Stomach smooth muscle (tissue), 2 donors: ENCODE measurements around the gene PLPP7.
A peak's percentile ranks its signal among the peaks of the same experiment; 100 is the strongest.
"Not testable (repeated sequence)": the region's sequence is repeated elsewhere in the genome, so short reads cannot be mapped to it uniquely, and the experiment has no call there.

Experiments
- H3K27ac ChIP-seq: one replicate; pipeline ENCODE4 v1.7.0; 2013; ENCODE audit warnings: mild to moderate bottlenecking, low read length, inconsistent platforms
- H3K27me3 ChIP-seq, 2 donors: one replicate each; pipeline ENCODE4 v1.7.0; 2013; ENCODE audit warnings: low read length in 2 of 2; ENCODE audit not compliant: insufficient read depth in 2 of 2, control insufficient read depth in 1 of 2
- H3K36me3 ChIP-seq, 2 donors: one replicate each; pipeline ENCODE4 v1.7.0; 2013; ENCODE audit warnings: low read length in 2 of 2; ENCODE audit not compliant: control insufficient read depth in 2 of 2, insufficient read depth in 2 of 2
- H3K4me1 ChIP-seq: one replicate; pipeline ENCODE4 v1.7.0; 2013; ENCODE audit warnings: low read length; ENCODE audit not compliant: control insufficient read depth, insufficient read depth
- H3K4me3 ChIP-seq, 2 donors: one replicate each; pipeline ENCODE4 v1.7.0; 2013; ENCODE audit warnings: low read length in 2 of 2
- H3K9ac ChIP-seq, 2 donors: one replicate each; pipeline ENCODE4 v1.7.0; 2013; ENCODE audit warnings: low read length in 2 of 2, mild to moderate bottlenecking in 1 of 2
- H3K9me3 ChIP-seq, 2 donors: one replicate each; pipeline ENCODE4 v1.7.0; 2013; ENCODE audit warnings: low read length in 2 of 2; ENCODE audit not compliant: control insufficient read depth in 2 of 2
- donor health status: healthy.
- donor health status: Pancreatic carcinoma.

Gene PLPP7

GRCh38 chr9:131270171-131271015 is 19.1 kb upstream of the PLPP7 start:
- H3K4me1 ChIP-seq: peaks cover 5% of the 10 kb centered on the region
- peaks cover 13 to 22% of the 10 kb centered on the region in 2 donors for H3K27me3 ChIP-seq
- no peak overlapping the region for H3K27ac ChIP-seq
- H3K9me3 ChIP-seq: no peaks in the 10 kb centered on the region
- H3K9ac ChIP-seq: no peak overlapping the region
- no peaks in the 10 kb centered on the region for H3K36me3 ChIP-seq
- no peak overlapping the region for H3K4me3 ChIP-seq

- H3K27ac ChIP-seq, H3K4me1 ChIP-seq, H3K9ac ChIP-seq, H3K9me3 ChIP-seq, H3K4me3 ChIP-seq, H3K36me3 ChIP-seq: not testable (repeated sequence)
- peaks cover 16 to 27% of the 10 kb centered on the region in 2 donors for H3K27me3 ChIP-seq
These were observed 18.6 kb upstream of the PLPP7 start for GRCh38 chr9:131271016-131271273.

DNA sequence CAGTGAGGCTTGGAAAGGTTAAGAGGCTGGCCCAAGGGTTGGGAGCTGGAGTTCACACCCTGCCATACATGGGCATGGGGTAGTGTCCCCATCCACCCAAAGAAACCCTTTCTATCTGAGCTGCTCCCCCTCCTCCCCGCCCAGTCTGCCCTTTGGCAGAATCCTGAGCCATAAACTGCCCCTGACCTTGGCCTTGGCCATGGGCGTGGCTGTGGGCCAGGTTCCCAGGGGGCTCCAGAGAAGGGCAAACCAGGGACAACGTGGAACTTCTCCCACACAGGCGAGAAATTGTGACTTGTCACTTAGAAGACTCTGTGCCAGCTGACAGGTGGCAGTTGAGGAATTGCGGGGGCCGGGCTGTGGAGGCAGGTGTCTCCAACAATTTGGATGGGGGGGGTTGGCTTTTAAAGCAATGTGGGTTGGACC is 18.0 kb upstream of the PLPP7 start:
- no peak overlapping the region for H3K4me3 ChIP-seq
- peak overlapping the region; percentile 31 for H3K27ac ChIP-seq
- H3K9ac ChIP-seq: no peak overlapping the region
- H3K27me3 ChIP-seq: peaks cover 22 to 27% of the 10 kb centered on the region in 2 donors
- H3K4me1 ChIP-seq: peaks cover 5% of the 10 kb centered on the region
- no peaks in the 10 kb centered on the region for H3K9me3 ChIP-seq
- H3K36me3 ChIP-seq: no peaks in the 10 kb centered on the region

DNA sequence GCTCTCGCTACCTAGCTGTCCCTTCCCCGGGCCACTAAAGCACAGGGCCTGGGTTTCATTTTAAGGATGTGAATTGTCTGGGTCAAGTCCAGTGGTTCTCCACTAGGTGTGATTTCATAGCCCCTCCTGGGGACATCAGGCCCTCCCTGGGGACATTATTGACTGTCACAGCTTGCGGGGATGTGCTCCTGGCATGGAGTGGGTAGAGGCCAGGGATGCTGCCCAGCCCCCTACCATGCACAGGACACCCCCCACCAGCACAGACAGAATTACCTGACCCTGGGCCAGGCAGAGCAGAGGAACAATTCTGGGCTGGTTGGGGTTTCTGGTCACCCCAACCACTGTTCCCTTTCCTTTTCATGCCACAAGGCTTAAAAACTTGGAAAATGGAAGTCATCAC is 17.3 kb upstream of the PLPP7 start:
- H3K4me1 ChIP-seq: peaks cover 6% of the 10 kb centered on the region
- no peak overlapping the region for H3K27ac ChIP-seq
- H3K9ac ChIP-seq: no peak overlapping the region
- no peaks in the 10 kb centered on the region for H3K36me3 ChIP-seq
- no peak overlapping the region for H3K4me3 ChIP-seq
- peaks cover 24 to 26% of the 10 kb centered on the region in 2 donors for H3K27me3 ChIP-seq
- no peaks in the 10 kb centered on the region for H3K9me3 ChIP-seq

GRCh38 chr9:131273146-131273855 is 16.2 kb upstream of the PLPP7 start:
- peaks cover 11% of the 10 kb centered on the region for H3K4me1 ChIP-seq
- peaks cover 26% of the 10 kb centered on the region in 2 donors for H3K27me3 ChIP-seq
- peak overlapping the region in 1 of 2 donors; percentile 29 for H3K4me3 ChIP-seq
- H3K27ac ChIP-seq: no peak overlapping the region
- H3K9me3 ChIP-seq: no peaks in the 10 kb centered on the region
- no peaks in the 10 kb centered on the region for H3K36me3 ChIP-seq
- peak overlapping the region in 1 of 2 donors; percentile 3 for H3K9ac ChIP-seq

DNA sequence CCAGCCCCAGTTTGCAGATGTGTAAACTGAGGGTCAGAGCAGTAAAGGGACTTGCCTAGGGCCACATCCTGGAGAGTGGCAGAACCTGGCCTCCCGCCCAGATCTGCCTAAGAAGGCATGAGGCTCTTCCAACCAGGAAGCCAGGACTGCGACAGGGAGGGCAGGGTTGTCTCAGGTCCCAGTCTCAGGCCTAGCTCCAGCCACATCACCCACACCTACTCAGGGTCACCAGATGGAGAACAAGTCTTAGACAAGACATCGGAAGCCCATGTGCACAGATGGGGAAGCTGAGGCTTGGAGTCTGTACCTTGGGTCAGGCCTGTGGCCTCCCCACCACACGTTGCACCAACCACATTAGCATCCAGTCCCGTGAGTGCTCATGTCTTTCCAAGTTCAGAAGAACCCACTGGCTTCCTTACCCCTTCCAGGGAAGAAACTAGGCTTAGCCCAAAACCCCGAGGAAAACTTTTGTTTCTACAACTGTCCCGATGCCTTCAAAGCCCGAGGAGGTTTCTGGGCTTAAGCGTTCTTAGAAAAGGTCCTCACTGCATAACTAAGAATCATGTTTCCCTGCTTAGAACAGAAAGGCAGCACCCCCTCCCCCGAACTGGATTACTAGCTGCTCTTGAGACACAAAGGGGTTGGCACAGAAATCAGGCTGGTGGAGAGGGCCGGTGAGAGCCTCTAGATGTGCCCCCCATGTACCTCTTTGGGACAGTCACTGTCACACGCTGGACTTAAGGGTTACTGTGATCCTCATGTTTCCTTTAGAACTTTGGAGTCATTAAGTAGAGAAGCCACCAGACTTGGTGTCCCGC is 15.5 kb upstream of the PLPP7 start:
- H3K4me1 ChIP-seq: peaks cover 12% of the 10 kb centered on the region
- peak overlapping the region in 1 of 2 donors; percentile 54 for H3K4me3 ChIP-seq
- H3K36me3 ChIP-seq: no peaks in the 10 kb centered on the region
- no peak overlapping the region for H3K27ac ChIP-seq
- peak overlapping the region; percentile 3 to 13 for H3K9ac ChIP-seq
- H3K27me3 ChIP-seq: peaks cover 26% of the 10 kb centered on the region in 2 donors
- H3K9me3 ChIP-seq: no peaks in the 10 kb centered on the region

- H3K4me1 ChIP-seq: peaks cover 12% of the 10 kb centered on the region
- H3K27ac ChIP-seq: no peak overlapping the region
- peak overlapping the region in 1 of 2 donors; percentile 42 for H3K9ac ChIP-seq
These were observed 14.7 kb upstream of the PLPP7 start for GRCh38 chr9:131274674-131275331.

GRCh38 chr9:131275332-131276093 is 14.0 kb upstream of the PLPP7 start:
- Histone ChIP-seq H3K9ac (peak overlapping the region in 1 of 2 donors; percentile 42), H3K4me3 (peak overlapping the region in 1 of 2 donors; percentile 54), H3K36me3 (no peaks in the 10 kb centered on the region), H3K4me1 (peaks cover 12% of the 10 kb centered on the region), H3K9me3 (no peaks in the 10 kb centered on the region), H3K27me3 (peaks cover 26 to 27% of the 10 kb centered on the region in 2 donors), H3K27ac (no peak overlapping the region)

More at GRCh38 chr9:131274674-131275331, 14.7 kb upstream of the PLPP7 start:
- Histone ChIP-seq H3K27me3 (peaks cover 26 to 27% of the 10 kb centered on the region in 2 donors), H3K36me3 (no peaks in the 10 kb centered on the region), H3K4me3 (peak overlapping the region in 1 of 2 donors; percentile 54), H3K9me3 (no peaks in the 10 kb centered on the region)

- H3K9me3 ChIP-seq: no peaks in the 10 kb centered on the region
- no peaks in the 10 kb centered on the region for H3K36me3 ChIP-seq
- H3K27ac ChIP-seq: no peak within 1 kb of the TSS
- no peak within 1 kb of the TSS for H3K9ac ChIP-seq
- peaks cover 29 to 31% of the 10 kb centered on the region in 2 donors for H3K27me3 ChIP-seq
- H3K4me1 ChIP-seq: peaks cover 12% of the 10 kb centered on the region
- H3K4me3 ChIP-seq: peak within 1 kb of the TSS; percentile 12 to 64
These were observed 13.2 kb upstream of the PLPP7 start, which contains the start of gene FAM78A for GRCh38 chr9:131276094-131276888. TSS of gene FAM78A (minus strand) at chr9:131276510. CDS start at chr9:131276179, 331 bp downstream.
